Small intestine (tissue), 7 donors: ENCODE data around the gene FAU. TPM values are rescaled to one million over a fixed set of nuclear protein-coding genes. Genes with fewer than 3 reads are reported as not detected.

ENCODE experiments used
- DNase-seq, 2 donors: peaks; one replicate each; pipeline versions ENCODE4 v3.0.0 to v3.0.0-alpha.2; 2013
- FAIRE-seq: peaks from 2 replicates; lab custom pipeline; 2012; peaks lifted over from hg19 to GRCh38; lab: Jason Lieb, UNC
- H3K27ac ChIP-seq, 3 donors: one replicate each; pipeline ENCODE4 v1.5.1; 2013; ENCODE audit warnings: low read length in 2 of 3, mild to moderate bottlenecking in 2 of 3, control low read depth in 1 of 3, inconsistent platforms in 1 of 3, low read depth in 1 of 3, moderate library complexity in 1 of 3
- H3K27me3 ChIP-seq, 3 donors: one replicate each; pipeline ENCODE4 v1.6.1; 2013; ENCODE audit warnings: low read length in 3 of 3, inconsistent platforms in 1 of 3; ENCODE audit not compliant: control insufficient read depth in 3 of 3, insufficient read depth in 3 of 3
- H3K36me3 ChIP-seq, 3 donors: one replicate each; pipeline ENCODE4 v1.6.1; 2013; ENCODE audit warnings: low read length in 3 of 3, inconsistent platforms in 1 of 3, low read depth in 1 of 3, mild to moderate bottlenecking in 1 of 3, moderate library complexity in 1 of 3; ENCODE audit not compliant: control insufficient read depth in 3 of 3, insufficient read depth in 2 of 3
- H3K4me1 ChIP-seq, 3 donors: one replicate each; pipeline ENCODE4 v1.6.1; 2013; ENCODE audit warnings: low read length in 2 of 3, inconsistent platforms in 1 of 3, low read depth in 1 of 3, mild to moderate bottlenecking in 1 of 3, moderate library complexity in 1 of 3; ENCODE audit not compliant: control insufficient read depth in 3 of 3, insufficient read depth in 2 of 3
- H3K4me3 ChIP-seq, 3 donors: one replicate each; pipeline ENCODE4 v1.5.1; 2013; ENCODE audit warnings: low read length in 3 of 3, control low read depth in 1 of 3, inconsistent platforms in 1 of 3, low read depth in 1 of 3, mild to moderate bottlenecking in 1 of 3, moderate library complexity in 1 of 3
- H3K9me3 ChIP-seq, 2 donors: one replicate each; pipeline ENCODE4 v1.6.1; 2013; ENCODE audit warnings: low read depth in 1 of 2, low read length in 1 of 2; ENCODE audit not compliant: control insufficient read depth in 2 of 2, insufficient read depth in 1 of 2
- WGBS, 3 donors: extraction: QIAGEN DNeasy Blood & Tissue Kit; methylation state at CpG; one replicate each; pipeline ENCODE4 v1.1.7; 2013; 5-methylcytosine and 5-hydroxymethylcytosine counted together
- polyA plus RNA-seq, 4 donors: library from polyadenylated mRNA; stranded (reverse) in 3 of 4; unstranded in 1 of 4; fragments of 200-250 nt in 3 of 4; fragments of 120-200 nt in 1 of 4; gene quantifications; one replicate each; pipeline versions ENCODE4 v1.2.1 to v1.2.3, GENCODE V29; 2013
- donor health status: healthy with polysubstance abuse.
- donor health status: control.
- donor health status: control.
- donor health status: Bipolar disorder and iron deficiency.
- donor health status: healthy.

The FAU gene
- polyA plus RNA-seq, 4 donors, result 960 to 1,177 (median 1,066) TPM

GRCh38 chr11:65103476-65103875, 18.5 kb downstream of the FAU start:
- DNase-seq (no peak), FAIRE-seq (no peak)
- Histone ChIP-seq H3K4me3 (no peak overlapping the region), H3K27ac (no peak overlapping the region), H3K36me3 (peaks cover 5 to 62% (median 12%) of the 10 kb centered on the region in 3 donors), H3K4me1 (no peaks in the 10 kb centered on the region), H3K9me3 (no peaks in the 10 kb centered on the region), H3K27me3 (no peaks in the 10 kb centered on the region)

DNA sequence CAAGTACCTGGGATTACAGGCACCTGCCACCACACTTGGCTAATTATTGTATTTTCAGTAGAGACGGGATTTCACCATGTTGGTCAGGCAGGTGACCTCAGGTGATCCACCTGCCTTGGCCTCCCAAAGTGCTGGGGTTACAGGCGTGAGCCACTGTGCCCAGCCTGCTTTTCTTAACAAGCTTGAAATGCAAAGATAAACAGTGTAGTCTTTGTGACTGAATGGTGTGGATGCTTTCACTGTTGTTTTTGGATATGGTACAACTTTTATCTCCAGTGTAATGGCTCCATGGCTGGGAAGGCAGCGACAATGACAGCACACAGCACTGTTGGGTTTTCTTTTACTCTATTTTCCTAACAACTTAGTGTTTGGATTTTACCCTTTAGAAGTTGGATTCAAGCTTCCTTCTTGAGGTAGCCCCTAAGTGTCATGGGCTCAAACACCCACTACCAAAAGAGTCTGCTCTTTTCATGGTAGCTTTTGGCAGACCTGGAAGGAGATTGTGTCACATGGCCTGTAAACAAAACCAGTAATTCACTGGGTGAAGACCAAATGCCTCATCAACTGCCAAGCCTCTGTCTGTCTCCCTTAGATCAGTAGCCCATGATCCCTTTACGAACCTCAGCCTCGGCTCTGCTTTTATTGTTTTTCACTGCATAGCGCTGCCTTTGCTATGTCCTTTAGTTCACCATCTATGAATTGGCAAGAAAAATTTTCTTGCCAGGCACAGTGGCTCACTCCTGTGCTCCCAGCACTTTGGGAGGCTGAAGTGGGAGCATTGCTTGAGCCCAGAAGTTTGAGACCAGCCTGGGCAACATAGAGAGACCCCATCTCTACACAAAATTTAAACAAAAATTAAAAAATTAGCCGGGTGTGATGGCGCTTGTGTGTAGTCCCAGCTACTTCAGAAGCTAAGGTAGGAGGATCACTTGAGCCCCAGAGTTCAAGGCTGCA, 19.5 kb downstream of the FAU start:
- Histone ChIP-seq H3K4me1 (peaks cover 0 to under 1% (median 0%) of the 10 kb centered on the region in 3 donors), H3K9me3 (no peaks in the 10 kb centered on the region), H3K27ac (peak overlapping the region in 1 of 3 donors; percentile 24), H3K27me3 (no peaks in the 10 kb centered on the region), H3K4me3 (no peak overlapping the region), H3K36me3 (peaks cover 0 to 58% (median 4%) of the 10 kb centered on the region in 3 donors)
- 91 to 93% (median 93%) methylated on average over 8 of the region's 8 CpGs for WGBS, 3 donors
- FAIRE-seq, result no peak
- DNase-seq, result no peak

- DNase-seq (no peak), FAIRE-seq (no peak)
- Histone ChIP-seq H3K36me3 (peaks cover 0 to 50% (median 4%) of the 10 kb centered on the region in 3 donors), H3K27me3 (no peaks in the 10 kb centered on the region), H3K27ac (no peak overlapping the region), H3K4me3 (no peak overlapping the region), H3K9me3 (no peaks in the 10 kb centered on the region), H3K4me1 (peaks cover 0 to 8% (median 3%) of the 10 kb centered on the region in 3 donors)
- 89 to 94% (median 90%) methylated on average over 6 of the region's 6 CpGs for WGBS, 3 donors
Observed at GRCh38 chr11:65100674-65101350, 21.1 kb downstream of the FAU start.

GRCh38 chr11:65096926-65097325, 25.0 kb downstream of the FAU start:
- FAIRE-seq, result no peak
- peak overlapping the region; percentile 6 to 97 (median 85) for H3K27ac ChIP-seq

GRCh38 chr11:65095974-65096806, 25.7 kb downstream of the FAU start, which contains the start of gene VPS51:
VPS51 (plus strand) TSS chr11:65096214; CDS start chr11:65096251, 37 bp downstream.
- Histone ChIP-seq H3K27me3 (no peaks in the 10 kb centered on the region), H3K36me3 (peaks cover 0 to 24% (median 0%) of the 10 kb centered on the region in 3 donors), H3K27ac (peak within 1 kb of the TSS; percentile 83 to 97 (median 85)), H3K9me3 (no peaks in the 10 kb centered on the region), H3K4me3 (peak within 1 kb of the TSS; percentile 70 to 77 (median 76)), H3K4me1 (peaks cover 0 to 15% (median 3%) of the 10 kb centered on the region in 3 donors)
- 1% methylated on average over 31 to 52 of the region's 52 CpGs for WGBS, 3 donors
- no peak for FAIRE-seq
- peak; percentile 94 to 95 for DNase-seq

More at GRCh38 chr11:65096926-65097325, 25.0 kb downstream of the FAU start:
- peak overlapping the region; percentile 70 to 77 (median 76) for H3K4me3 ChIP-seq
- WGBS, 3 donors, result 21 to 41% (median 39%) methylated on average over 8 of the region's 8 CpGs
- no peak for DNase-seq
- no peaks in the 10 kb centered on the region for H3K27me3 ChIP-seq
- H3K4me1 ChIP-seq, result peaks cover 0 to 15% (median 3%) of the 10 kb centered on the region in 3 donors
- H3K9me3 ChIP-seq, result no peaks in the 10 kb centered on the region
- peaks cover 0 to 28% (median 0%) of the 10 kb centered on the region in 3 donors for H3K36me3 ChIP-seq

DNA sequence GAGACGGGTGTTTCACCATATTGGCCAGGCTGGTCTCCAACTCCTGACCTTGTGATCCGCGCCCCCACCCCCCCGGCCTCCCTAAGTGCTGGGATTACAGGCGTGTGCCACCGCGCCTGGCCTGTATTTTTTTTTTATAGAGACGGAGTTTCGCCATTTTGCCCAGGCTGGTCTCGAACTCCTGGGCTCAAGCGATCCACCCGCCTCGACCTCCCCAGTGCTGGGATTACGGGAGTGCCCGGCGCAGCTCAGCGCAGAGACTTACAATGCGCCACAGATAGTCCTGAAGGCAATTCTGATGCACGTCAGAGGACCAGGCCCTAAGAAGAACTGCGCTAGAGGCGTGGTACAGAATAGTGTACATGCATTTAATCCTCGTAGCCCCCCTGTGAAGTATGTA, 26.5 kb downstream of the FAU start:
- H3K9me3 ChIP-seq, result no peaks in the 10 kb centered on the region
- H3K4me1 ChIP-seq, result peaks cover 0 to 15% (median 3%) of the 10 kb centered on the region in 3 donors
- DNase-seq (no peak), FAIRE-seq (no peak)
- peak overlapping the region in 2 of 3 donors; percentile 85 to 97 for H3K27ac ChIP-seq
- H3K4me3 ChIP-seq, result peak overlapping the region in 1 of 3 donors; percentile 70
- peaks cover 0 to 24% (median 0%) of the 10 kb centered on the region in 3 donors for H3K36me3 ChIP-seq
- 76 to 81% (median 79%) methylated on average over 22 of the region's 22 CpGs for WGBS, 3 donors
- no peaks in the 10 kb centered on the region for H3K27me3 ChIP-seq

- no peak for FAIRE-seq
- no peak for DNase-seq
- Histone ChIP-seq H3K4me1 (peaks cover 0 to 6% (median 0%) of the 10 kb centered on the region in 3 donors), H3K36me3 (peaks cover 7 to 43% (median 11%) of the 10 kb centered on the region in 3 donors), H3K9me3 (no peaks in the 10 kb centered on the region), H3K27ac (no peak overlapping the region), H3K4me3 (no peak overlapping the region), H3K27me3 (no peaks in the 10 kb centered on the region)
- WGBS, 3 donors, result 94 to 99% (median 95%) methylated on average over 4 of the region's 4 CpGs
Observed at GRCh38 chr11:65090628-65091027, 31.3 kb downstream of the FAU start.
